Tibial nerve (tissue), 4 donors: ENCODE data around the gene RRAGD. TPM values are rescaled to one million over a fixed set of nuclear protein-coding genes. Genes with fewer than 3 reads are reported as not detected.
A peak's percentile ranks its signal among the peaks of the same experiment; 100 is the strongest.

Experiments used
- DNase-seq, 2 donors: peaks; one replicate each; pipeline ENCODE4 v3.0.0-alpha.2; 2019; ENCODE audit warnings: low spot score in 2 of 2
- H3K27ac ChIP-seq, 4 donors: fragments of 200-600 bp; sonication (generic) in 3 of 4; one replicate each; pipeline ENCODE4 v1.5.1; 2017 to 2019; ENCODE audit warnings: mild to moderate bottlenecking in 1 of 4
- H3K27me3 ChIP-seq, 2 donors: fragments of 200-600 bp; sonication (generic) in 1 of 2; one replicate each; pipeline versions ENCODE4 v1.5.1 to v1.6.0; 2017 to 2019
- H3K36me3 ChIP-seq, 3 donors: fragments of 200-600 bp; sonication (generic); one replicate each; pipeline ENCODE4 v1.5.1; 2018 to 2019
- H3K4me1 ChIP-seq, 4 donors: fragments of 200-600 bp; sonication (generic) in 3 of 4; one replicate each; pipeline ENCODE4 v1.5.1; 2017 to 2019
- H3K4me3 ChIP-seq, 4 donors: fragments of 200-600 bp; sonication (generic) in 3 of 4; one replicate each; pipeline ENCODE4 v1.5.1; 2017 to 2019; ENCODE audit warnings: mild to moderate bottlenecking in 1 of 4, moderate library complexity in 1 of 4
- H3K9me3 ChIP-seq, 4 donors: fragments of 200-600 bp; sonication (generic) in 3 of 4; one replicate each; pipeline ENCODE4 v1.5.1; 2017 to 2019
- EP300 ChIP-seq, 2 donors: sonication (generic); formaldehyde crosslinking; IDR thresholded peaks; one replicate each; pipeline ENCODE4 v1.6.1; 2017; ENCODE audit warnings: antibody characterized with exemption in 2 of 2, mild to moderate bottlenecking in 1 of 2
- POLR2A ChIP-seq, 2 donors: fragments of 450-650 bp; IDR thresholded peaks; one replicate each; pipeline ENCODE4 v1.6.1; 2017; ENCODE audit warnings: antibody characterized with exemption in 2 of 2, mild to moderate bottlenecking in 2 of 2, moderate library complexity in 2 of 2
- WGBS, 2 donors: methylation state at CpG; one replicate each; pipeline ENCODE4 v1.1.5; 2018; 5-methylcytosine and 5-hydroxymethylcytosine counted together
- total RNA-seq, 4 donors: library from RNA; depleted of rRNA; stranded (reverse); fragments of >200 nt; gene quantifications; one replicate each; pipeline ENCODE4 v1.1.0, GENCODE V29; 2016
- TF ChIP-seq, protein P1 (sequence below), 5 experiments: fragments of 200-600 bp in 3 of 5; fragments of 450-650 bp in 2 of 5; sonication (generic) in 3 of 5; IDR thresholded peaks; one replicate each; pipeline ENCODE4 v1.5.1; 2016 to 2019; ENCODE audit warnings: antibody characterized with exemption in 5 of 5, mild to moderate bottlenecking in 3 of 5, moderate library complexity in 2 of 5

Gene RRAGD
- total RNA-seq, 4 donors from 2014 or later = 10.9 to 21.3 (median 15.2) TPM

DNA sequence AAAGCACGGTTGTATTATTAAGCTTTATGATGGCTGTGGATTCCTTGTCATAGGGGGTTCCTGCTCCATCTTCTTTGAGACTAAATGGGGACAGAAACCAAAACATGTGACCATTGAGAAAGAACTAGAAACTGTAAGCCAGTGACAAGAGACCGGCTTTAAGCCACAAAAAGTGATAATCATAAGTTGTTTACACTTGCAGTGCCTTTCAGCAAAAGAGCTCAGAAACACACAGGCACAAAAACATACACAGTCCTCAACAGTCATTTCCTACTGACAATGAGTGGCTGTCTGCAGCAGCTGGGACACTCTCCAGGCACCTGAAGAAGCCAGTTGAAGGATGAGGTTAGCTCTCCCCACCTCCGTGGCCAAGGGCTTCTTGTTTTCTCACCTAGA lies 39.6 kb downstream of the RRAGD start:
- peaks cover 0 to 24% (median 6%) of the 10 kb centered on the region in 4 donors for H3K4me1 ChIP-seq
- H3K36me3 ChIP-seq = no peaks in the 10 kb centered on the region
- 58 to 65% methylated on average over 3 of the region's 3 CpGs for WGBS, 2 donors
- no peak for TF ChIP-seq POLR2A (IDR thresholded peaks at IDR 0.05)
- TF ChIP-seq EP300 (IDR thresholded peaks at IDR 0.05) = no peak
- TF ChIP-seq, protein P1, sequence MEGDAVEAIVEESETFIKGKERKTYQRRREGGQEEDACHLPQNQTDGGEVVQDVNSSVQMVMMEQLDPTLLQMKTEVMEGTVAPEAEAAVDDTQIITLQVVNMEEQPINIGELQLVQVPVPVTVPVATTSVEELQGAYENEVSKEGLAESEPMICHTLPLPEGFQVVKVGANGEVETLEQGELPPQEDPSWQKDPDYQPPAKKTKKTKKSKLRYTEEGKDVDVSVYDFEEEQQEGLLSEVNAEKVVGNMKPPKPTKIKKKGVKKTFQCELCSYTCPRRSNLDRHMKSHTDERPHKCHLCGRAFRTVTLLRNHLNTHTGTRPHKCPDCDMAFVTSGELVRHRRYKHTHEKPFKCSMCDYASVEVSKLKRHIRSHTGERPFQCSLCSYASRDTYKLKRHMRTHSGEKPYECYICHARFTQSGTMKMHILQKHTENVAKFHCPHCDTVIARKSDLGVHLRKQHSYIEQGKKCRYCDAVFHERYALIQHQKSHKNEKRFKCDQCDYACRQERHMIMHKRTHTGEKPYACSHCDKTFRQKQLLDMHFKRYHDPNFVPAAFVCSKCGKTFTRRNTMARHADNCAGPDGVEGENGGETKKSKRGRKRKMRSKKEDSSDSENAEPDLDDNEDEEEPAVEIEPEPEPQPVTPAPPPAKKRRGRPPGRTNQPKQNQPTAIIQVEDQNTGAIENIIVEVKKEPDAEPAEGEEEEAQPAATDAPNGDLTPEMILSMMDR (IDR thresholded peaks at IDR 0.05) = no peak
- no peaks in the 10 kb centered on the region for H3K9me3 ChIP-seq
- no peak overlapping the region for H3K4me3 ChIP-seq
- H3K27me3 ChIP-seq = no peaks in the 10 kb centered on the region
- DNase-seq = no peak
- peak overlapping the region in 2 of 4 donors; percentile 10 to 46 for H3K27ac ChIP-seq

DNA sequence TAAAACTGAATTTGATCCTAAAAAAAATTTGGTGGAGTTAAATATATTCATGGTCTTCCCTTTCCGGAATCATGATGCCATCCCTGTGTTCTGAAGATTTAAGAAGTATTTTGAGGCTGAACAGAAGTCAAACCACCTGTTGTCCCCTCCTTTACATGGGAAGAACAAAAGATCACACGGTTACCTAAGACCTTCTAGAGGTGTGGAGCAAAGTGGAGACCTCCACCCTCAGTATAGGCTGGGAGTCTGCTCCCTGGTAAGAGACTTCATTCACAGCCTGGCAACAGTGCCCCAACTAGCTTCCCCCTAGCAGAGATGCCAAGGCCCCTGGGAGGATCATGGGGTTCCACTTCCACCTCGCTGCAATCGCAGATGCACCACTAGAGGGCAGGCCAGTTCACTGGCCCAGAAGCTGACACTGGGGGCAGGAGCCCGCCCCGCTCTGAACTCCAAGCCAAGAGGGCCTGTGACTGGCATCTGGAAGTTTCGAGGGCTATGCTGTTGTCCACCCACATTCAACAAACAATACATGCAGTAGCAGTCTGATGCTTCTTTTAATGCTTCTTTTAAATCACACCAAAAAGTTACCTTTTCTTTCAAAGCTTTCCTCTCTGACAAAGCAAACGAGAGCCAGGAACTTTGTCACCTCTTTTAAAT lies 40.1 kb downstream of the RRAGD start:
- WGBS, 2 donors = 31 to 33% methylated on average over 8 of the region's 8 CpGs
- DNase-seq = peak; percentile 37 to 62
- peak overlapping the region in 2 of 4 donors; percentile 10 to 46 for H3K27ac ChIP-seq
- peaks cover 0 to 24% (median 6%) of the 10 kb centered on the region in 4 donors for H3K4me1 ChIP-seq
- H3K9me3 ChIP-seq = no peaks in the 10 kb centered on the region
- H3K4me3 ChIP-seq = no peak overlapping the region
- TF ChIP-seq POLR2A (IDR thresholded peaks at IDR 0.05) = no peak
- peak in 1 of 2 donors; percentile 21 for TF ChIP-seq EP300 (IDR thresholded peaks at IDR 0.05)
- TF ChIP-seq, protein P1 (IDR thresholded peaks at IDR 0.05) = peak; percentile 78 to 93 (median 88)
- no peaks in the 10 kb centered on the region for H3K27me3 ChIP-seq
- no peaks in the 10 kb centered on the region for H3K36me3 ChIP-seq

DNA sequence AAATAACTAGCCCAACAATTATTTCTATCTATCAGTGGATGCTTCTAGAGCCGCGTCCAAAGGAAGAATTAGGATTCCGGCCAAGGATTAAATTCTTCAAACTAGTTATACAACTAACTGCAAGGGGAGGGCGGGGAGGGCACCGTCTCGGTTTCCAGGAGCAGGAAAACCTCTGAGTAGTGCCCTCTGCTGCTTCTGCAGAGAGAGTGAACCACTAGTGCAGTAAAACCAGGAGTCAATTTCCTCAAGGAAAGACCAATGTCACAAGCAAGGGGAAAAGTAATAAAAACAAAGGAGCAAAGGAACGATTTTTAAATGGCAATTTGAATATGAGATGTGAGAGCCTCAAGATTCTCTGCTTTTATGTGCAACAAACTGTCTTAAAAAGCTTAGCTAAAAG lies 43.1 kb downstream of the RRAGD start:
- DNase-seq = peak in 1 of 2 donors; percentile 26
- H3K27me3 ChIP-seq = no peaks in the 10 kb centered on the region
- H3K9me3 ChIP-seq = no peaks in the 10 kb centered on the region
- no peaks in the 10 kb centered on the region for H3K36me3 ChIP-seq
- peaks cover 0 to 24% (median 6%) of the 10 kb centered on the region in 4 donors for H3K4me1 ChIP-seq
- TF ChIP-seq POLR2A (IDR thresholded peaks at IDR 0.05) (no peak), EP300 (IDR thresholded peaks at IDR 0.05) (no peak)
- TF ChIP-seq, protein P1 (IDR thresholded peaks at IDR 0.05) = peak; percentile 26 to 50 (median 43)
- H3K27ac ChIP-seq = peak overlapping the region in 1 of 4 donors; percentile 41
- no peak overlapping the region for H3K4me3 ChIP-seq
- 4% methylated on average over 7 of the region's 7 CpGs for WGBS, 2 donors

DNA sequence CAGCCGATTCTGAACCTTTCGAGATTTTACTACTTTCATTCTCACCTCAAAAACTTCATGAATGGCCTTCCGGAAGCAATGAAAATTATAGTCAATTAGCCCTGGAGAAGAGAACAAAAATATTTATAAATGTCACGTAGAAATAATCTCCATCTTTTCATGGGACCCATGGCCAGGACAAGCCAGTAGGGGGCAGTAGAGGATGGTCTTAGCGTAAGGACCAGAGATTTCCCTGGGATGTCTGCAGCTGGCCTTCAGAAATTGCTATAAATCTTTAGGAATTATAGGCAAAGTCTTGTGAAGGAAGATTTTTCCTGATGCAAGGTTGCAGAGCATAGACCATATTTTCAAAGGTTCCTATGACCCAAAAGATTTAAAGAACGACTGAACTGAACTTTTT lies 44.0 kb downstream of the RRAGD start:
- H3K4me3 ChIP-seq = no peak overlapping the region
- TF ChIP-seq, protein P1 (IDR thresholded peaks at IDR 0.05) = peak; percentile 52 to 75 (median 68)
- TF ChIP-seq EP300 (IDR thresholded peaks at IDR 0.05) (no peak), POLR2A (IDR thresholded peaks at IDR 0.05) (no peak)
- H3K4me1 ChIP-seq = peaks cover 0 to 24% (median 6%) of the 10 kb centered on the region in 4 donors
- H3K27ac ChIP-seq = no peak overlapping the region
- no peaks in the 10 kb centered on the region for H3K27me3 ChIP-seq
- H3K9me3 ChIP-seq = no peaks in the 10 kb centered on the region
- WGBS, 2 donors = 24 to 26% methylated on average over 6 of the region's 6 CpGs
- no peaks in the 10 kb centered on the region for H3K36me3 ChIP-seq
- DNase-seq = peak; percentile 47 to 80

DNA sequence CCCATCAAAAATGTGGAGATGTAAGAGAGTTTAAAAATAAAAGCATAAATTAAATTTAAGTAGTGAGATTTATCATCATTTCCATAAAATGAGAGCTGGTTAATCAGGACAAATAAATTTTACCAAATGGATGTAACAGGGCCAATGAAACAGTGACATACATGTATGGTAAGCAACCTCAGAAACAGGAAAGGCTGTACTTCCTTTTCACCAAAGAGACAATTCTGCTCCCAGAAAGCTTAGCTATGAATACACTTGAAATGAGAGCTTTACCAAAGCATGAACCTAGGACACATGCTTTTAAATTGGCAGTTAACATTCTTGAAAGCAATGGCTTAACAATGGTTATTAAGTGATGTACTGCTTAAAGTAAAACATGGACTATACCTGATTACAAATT lies 47.5 kb downstream of the RRAGD start:
- H3K27me3 ChIP-seq = no peaks in the 10 kb centered on the region
- H3K27ac ChIP-seq = no peak overlapping the region
- H3K36me3 ChIP-seq = no peaks in the 10 kb centered on the region
- TF ChIP-seq POLR2A (IDR thresholded peaks at IDR 0.05) = no peak
- TF ChIP-seq, protein P1 (IDR thresholded peaks at IDR 0.05) = no peak
- TF ChIP-seq EP300 (IDR thresholded peaks at IDR 0.05) = no peak
- no peaks in the 10 kb centered on the region for H3K9me3 ChIP-seq
- H3K4me3 ChIP-seq = no peak overlapping the region
- DNase-seq = no peak
- H3K4me1 ChIP-seq = peaks cover 0 to 15% (median 4%) of the 10 kb centered on the region in 4 donors
